K562 treated with DMSO at 1 percent for 48 hours (cell line): Measurements from ENCODE around the gene MTERF4. TPM values are rescaled to one million over a fixed set of nuclear protein-coding genes. Genes with fewer than 3 reads are reported as not detected.

Source experiments
- total RNA-seq: library from RNA; unstranded; fragments of 300-600 nt; gene quantifications from 2 replicates; pipeline ENCODE4 v1.2.3, GENCODE V29; 2022; ENCODE audit warnings: low replicate concordance; ENCODE audit errors: extremely low read depth

MTERF4 gene
- not detected in 2 replicates for total RNA-seq

GRCh38 chr2:241102239-241102803 lies at the start of gene MTERF4:
MTERF4 (minus strand) TSS chr2:241102287; CDS start chr2:241102273, 14 bp downstream.

GRCh38 chr2:241149925-241150659 lies 48.0 kb upstream of the MTERF4 start, which contains the start of gene PPP1R7:
PPP1R7 (plus strand) TSS chr2:241150467; CDS start chr2:241150496, 29 bp downstream.

GRCh38 chr2:241148891-241149674 lies 47.0 kb upstream of the MTERF4 start, which contains the start of gene PASK:
PASK (minus strand) TSS chr2:241149472; CDS start chr2:241143032, 6,440 bp downstream.

Other genes with a start within 250 kb of the MTERF4 start
- gene AGXT, start 233.5 kb downstream of the MTERF4 start, total RNA-seq, result not detected in 2 replicates
- not detected in 2 replicates for gene MAB21L4, start 206.1 kb downstream of the MTERF4 start, total RNA-seq
- not detected in 2 replicates for gene CROCC2, start 196.0 kb downstream of the MTERF4 start, total RNA-seq
- gene SNED1, start 103.7 kb downstream of the MTERF4 start, total RNA-seq, result not detected in 2 replicates
- not detected in 2 replicates for gene PASK, start 47.2 kb upstream of the MTERF4 start, total RNA-seq
- gene PPP1R7, start 48.2 kb upstream of the MTERF4 start, total RNA-seq, result not detected in 2 replicates
- gene ANO7, start 86.4 kb upstream of the MTERF4 start, total RNA-seq, result not detected in 2 replicates
- 435 TPM in 1 of 2 replicates, not detected in the other for gene HDLBP, start 213.4 kb upstream of the MTERF4 start, total RNA-seq
- not detected in 2 replicates for gene SEPTIN2, start 213.6 kb upstream of the MTERF4 start, total RNA-seq